Activated T-helper 2 cell treated with anti-CD3 and anti-CD28 coated beads, Interferon-gamma antibody, Interleukin-2, Interleukin-4, amounts not matched to agents 10 μg/mL and 5 μg/mL and 100 μg/mL, durations not matched to agents 14 hours and 24 hours and 36 hours (primary cell): ENCODE results near the gene DNASE1L3. TPM values are rescaled to one million over a fixed set of nuclear protein-coding genes. Genes with fewer than 3 reads are reported as not detected.
A peak's percentile ranks its signal among the peaks of the same experiment; 100 is the strongest.
"Not testable (repeated sequence)": the region's sequence is repeated elsewhere in the genome, so short reads cannot be mapped to it uniquely, and the experiment has no call there.

Experiments used
- DNase-seq: peaks from one replicate; pipeline ENCODE4 v3.0.0; 2021; ENCODE audit warnings: low spot score
- H3K27ac Mint-ChIP-seq: one replicate; pipeline ENCODE4 v1.8.0; 2021; ENCODE audit warnings: mixed read lengths
- H3K27me3 Mint-ChIP-seq: one replicate; pipeline ENCODE4 v1.8.0; 2021; ENCODE audit warnings: low read depth, mixed read lengths
- H3K36me3 Mint-ChIP-seq: one replicate; pipeline ENCODE4 v1.8.0; 2021; ENCODE audit warnings: low read depth, mixed read lengths
- H3K4me1 Mint-ChIP-seq: one replicate; pipeline ENCODE4 v1.8.0; 2021; ENCODE audit warnings: low read depth, mixed read lengths
- H3K4me3 Mint-ChIP-seq: one replicate; pipeline ENCODE4 v1.8.0; 2021; ENCODE audit warnings: low read depth, mild to moderate bottlenecking, moderate library complexity, mixed read lengths
- H3K9me3 Mint-ChIP-seq: one replicate; pipeline ENCODE4 v1.8.0; 2021; ENCODE audit warnings: mixed read lengths
- intact Hi-C: fragments of 100-400 bp; cut with micrococcal nuclease; formaldehyde crosslinking; loops from one replicate; pipeline ENCODE4 v1.15.1; 2023
- total RNA-seq: library from RNA; stranded (reverse); gene quantifications from 2 replicates; pipeline ENCODE4 v1.2.3, GENCODE V29; 2022

The DNASE1L3 gene
- total RNA-seq, 1 donor from 2014 or later = not detected

- intact Hi-C loops, H3K9me3 Mint-ChIP-seq, H3K36me3 Mint-ChIP-seq, H3K4me3 Mint-ChIP-seq, H3K27me3 Mint-ChIP-seq, DNase-seq, H3K27ac Mint-ChIP-seq: not testable (repeated sequence)
- H3K4me1 Mint-ChIP-seq = peaks cover 23% of the 10 kb centered on the region
Measured at GRCh38 chr3:58242860-58243259, 32.1 kb upstream of the DNASE1L3 start.

GRCh38 chr3:58242340-58242739, 31.6 kb upstream of the DNASE1L3 start:
- Mint-ChIP-seq H3K27ac (no peak overlapping the region), H3K27me3 (no peaks in the 10 kb centered on the region), H3K4me1 (peaks cover 23% of the 10 kb centered on the region), H3K9me3 (no peaks in the 10 kb centered on the region), H3K36me3 (peaks cover 9% of the 10 kb centered on the region), H3K4me3 (no peak overlapping the region)
- intact Hi-C loops = no loop called here
- DNase-seq = no peak

GRCh38 chr3:58241306-58242044, 30.7 kb upstream of the DNASE1L3 start:
- H3K9me3 Mint-ChIP-seq = no peaks in the 10 kb centered on the region
- peaks cover 9% of the 10 kb centered on the region for H3K36me3 Mint-ChIP-seq
- no peak for DNase-seq
- H3K27me3 Mint-ChIP-seq = no peaks in the 10 kb centered on the region
- H3K4me3 Mint-ChIP-seq = no peak overlapping the region
- intact Hi-C loops = no loop called here
- no peak overlapping the region for H3K27ac Mint-ChIP-seq
- H3K4me1 Mint-ChIP-seq = peaks cover 27% of the 10 kb centered on the region

GRCh38 chr3:58238830-58239229, 28.1 kb upstream of the DNASE1L3 start:
- peaks cover 27% of the 10 kb centered on the region for H3K4me1 Mint-ChIP-seq
- H3K27me3 Mint-ChIP-seq = peaks cover 7% of the 10 kb centered on the region
- H3K4me3 Mint-ChIP-seq = peak overlapping the region; percentile 97
- intact Hi-C loops = loop anchor here (5.0 to 10.0 kb wide), 3 partner anchors 52 to 256 kb away; partner anchors contain the start of genes KCTD6 and PDHB
- peaks cover 9% of the 10 kb centered on the region for H3K36me3 Mint-ChIP-seq
- H3K27ac Mint-ChIP-seq = peak overlapping the region; percentile 81
- no peak for DNase-seq
- no peaks in the 10 kb centered on the region for H3K9me3 Mint-ChIP-seq

GRCh38 chr3:58237941-58238681, 27.3 kb upstream of the DNASE1L3 start:
- Mint-ChIP-seq H3K36me3 (peaks cover 8% of the 10 kb centered on the region), H3K4me3 (peak overlapping the region; percentile 97), H3K27ac (peak overlapping the region; percentile 81), H3K4me1 (peaks cover 25% of the 10 kb centered on the region), H3K27me3 (peaks cover 11% of the 10 kb centered on the region), H3K9me3 (no peaks in the 10 kb centered on the region)
- intact Hi-C loops = loop anchor here (1.0 to 10.0 kb wide), 7 partner anchors 21 to 257 kb away; partner anchors contain the start of genes HTD2, KCTD6, PDHB and RPP14
- peak; percentile 27 for DNase-seq

GRCh38 chr3:58237238-58237940, 26.6 kb upstream of the DNASE1L3 start, which contains the start of gene ABHD6:
TSS of gene ABHD6 (plus strand) at chr3:58237792. CDS start at chr3:58256587, 18,795 bp downstream.
- H3K27me3 Mint-ChIP-seq = peaks cover 16% of the 10 kb centered on the region
- H3K4me3 Mint-ChIP-seq = peak within 1 kb of the TSS; percentile 97
- peak; percentile 79 for DNase-seq
- intact Hi-C loops = loop anchor here (1.0 to 10.0 kb wide), 7 partner anchors 21 to 257 kb away; partner anchors contain the start of genes HTD2, KCTD6, PDHB and RPP14
- H3K36me3 Mint-ChIP-seq = peaks cover 4% of the 10 kb centered on the region
- H3K27ac Mint-ChIP-seq = peak within 1 kb of the TSS; percentile 86
- no peaks in the 10 kb centered on the region for H3K9me3 Mint-ChIP-seq
- peaks cover 25% of the 10 kb centered on the region for H3K4me1 Mint-ChIP-seq

- intact Hi-C loops = loop anchor here (1.0 to 10.0 kb wide), 7 partner anchors 20 to 258 kb away; partner anchors contain the start of genes HTD2, KCTD6, PDHB and RPP14
- Mint-ChIP-seq H3K27ac (peak overlapping the region; percentile 86), H3K4me1 (peaks cover 22% of the 10 kb centered on the region), H3K4me3 (peak overlapping the region; percentile 85), H3K27me3 (peaks cover 20% of the 10 kb centered on the region), H3K36me3 (no peaks in the 10 kb centered on the region), H3K9me3 (no peaks in the 10 kb centered on the region)
- no peak for DNase-seq
Measured at GRCh38 chr3:58236527-58237237, 25.9 kb upstream of the DNASE1L3 start.

GRCh38 chr3:58235970-58236369, 25.2 kb upstream of the DNASE1L3 start:
- H3K36me3 Mint-ChIP-seq = no peaks in the 10 kb centered on the region
- DNase-seq = no peak
- H3K9me3 Mint-ChIP-seq = no peaks in the 10 kb centered on the region
- no peak overlapping the region for H3K27ac Mint-ChIP-seq
- intact Hi-C loops = loop anchor here (2.0 to 10.0 kb wide), 5 partner anchors 19 to 259 kb away; partner anchors contain the start of genes KCTD6 and PDHB
- peaks cover 25% of the 10 kb centered on the region for H3K27me3 Mint-ChIP-seq
- H3K4me1 Mint-ChIP-seq = peaks cover 17% of the 10 kb centered on the region
- H3K4me3 Mint-ChIP-seq = peak overlapping the region; percentile 11

GRCh38 chr3:58234516-58234931, 23.8 kb upstream of the DNASE1L3 start:
- no peak overlapping the region for H3K4me3 Mint-ChIP-seq
- no peak for DNase-seq
- no peaks in the 10 kb centered on the region for H3K36me3 Mint-ChIP-seq
- intact Hi-C loops = loop anchor here (10.0 kb wide), 2 partner anchors 200 to 260 kb away; partner anchors contain the start of genes KCTD6 and PDHB
- H3K4me1 Mint-ChIP-seq = peaks cover 16% of the 10 kb centered on the region
- H3K27ac Mint-ChIP-seq = no peak overlapping the region
- H3K27me3 Mint-ChIP-seq = peaks cover 36% of the 10 kb centered on the region
- H3K9me3 Mint-ChIP-seq = no peaks in the 10 kb centered on the region

- intact Hi-C loops = loop anchor here (10.0 kb wide), 2 partner anchors 203 to 263 kb away; partner anchors contain the start of genes KCTD6 and PDHB
- H3K4me1 Mint-ChIP-seq = peaks cover 3% of the 10 kb centered on the region
- no peaks in the 10 kb centered on the region for H3K36me3 Mint-ChIP-seq
- no peak overlapping the region for H3K4me3 Mint-ChIP-seq
- no peaks in the 10 kb centered on the region for H3K9me3 Mint-ChIP-seq
- DNase-seq = no peak
- no peak overlapping the region for H3K27ac Mint-ChIP-seq
- peaks cover 45% of the 10 kb centered on the region for H3K27me3 Mint-ChIP-seq
Measured at GRCh38 chr3:58231666-58232065, 20.9 kb upstream of the DNASE1L3 start.

- intact Hi-C loops = loop anchor here (10.0 kb wide), 2 partner anchors 204 to 264 kb away; partner anchors contain the start of genes KCTD6 and PDHB
- H3K4me1 Mint-ChIP-seq = peaks cover 1% of the 10 kb centered on the region
- no peak overlapping the region for H3K27ac Mint-ChIP-seq
- H3K27me3 Mint-ChIP-seq = peaks cover 47% of the 10 kb centered on the region
- no peaks in the 10 kb centered on the region for H3K9me3 Mint-ChIP-seq
- H3K36me3 Mint-ChIP-seq = no peaks in the 10 kb centered on the region
- no peak overlapping the region for H3K4me3 Mint-ChIP-seq
- no peak for DNase-seq
Measured at GRCh38 chr3:58230876-58231552, 20.2 kb upstream of the DNASE1L3 start.
